HG03442 (cell line): ENCODE data around the gene SH3PXD2A.

ENCODE experiments used
- ATAC-seq: cut with Tn5 transposase; IDR thresholded peaks from one replicate; pipeline ENCODE4 v1.9.1; 2021; ENCODE audit warnings: mild to moderate bottlenecking, moderate library complexity; ENCODE audit not compliant: unreplicated experiment

The SH3PXD2A gene

DNA sequence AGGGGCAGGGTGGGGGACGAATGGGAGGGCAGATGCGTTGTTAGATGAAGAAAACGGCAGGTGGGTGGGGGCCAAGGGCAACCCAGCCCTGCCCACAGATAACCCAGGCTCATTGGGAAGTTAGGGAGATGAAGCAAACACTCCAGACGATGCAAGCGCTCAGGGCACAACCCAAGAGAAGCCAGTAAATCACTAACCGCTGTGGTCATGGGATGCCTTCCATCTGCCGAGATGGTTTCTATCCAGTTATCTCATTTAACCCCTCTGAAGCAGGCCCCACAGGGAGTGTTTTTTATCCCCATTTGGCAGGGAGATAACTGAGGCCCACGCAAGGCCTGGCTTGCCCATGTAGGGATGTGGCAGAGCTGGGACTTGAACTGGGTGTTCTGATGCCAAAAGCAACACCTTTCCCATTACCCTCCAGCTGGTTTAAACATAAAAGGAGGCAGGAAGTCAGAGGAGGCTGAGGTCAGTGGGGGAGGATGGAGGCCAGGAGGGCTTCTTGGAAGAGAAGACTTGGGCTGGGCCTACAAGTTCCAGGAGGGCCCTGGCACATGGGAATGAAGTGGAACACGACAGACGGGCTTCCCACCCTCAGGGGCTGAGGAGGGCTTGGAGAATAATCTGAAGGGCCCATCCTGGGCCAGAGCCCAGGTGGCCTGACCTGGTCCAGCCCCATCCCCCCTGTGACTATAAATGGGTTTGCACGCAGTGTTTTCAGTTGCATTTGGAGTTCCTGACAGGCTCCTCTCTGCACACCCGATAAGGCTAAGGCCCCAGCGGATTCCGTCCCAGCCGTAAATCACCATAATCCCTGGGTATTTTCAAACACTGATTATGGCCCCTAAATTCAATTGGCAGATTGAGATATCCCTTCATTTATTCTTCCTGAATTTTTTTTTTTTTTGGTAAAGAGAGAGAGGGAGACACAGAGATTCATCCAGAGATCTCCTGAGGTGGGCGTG is 281.0 kb downstream of the SH3PXD2A start:
- no peak for ATAC-seq

DNA sequence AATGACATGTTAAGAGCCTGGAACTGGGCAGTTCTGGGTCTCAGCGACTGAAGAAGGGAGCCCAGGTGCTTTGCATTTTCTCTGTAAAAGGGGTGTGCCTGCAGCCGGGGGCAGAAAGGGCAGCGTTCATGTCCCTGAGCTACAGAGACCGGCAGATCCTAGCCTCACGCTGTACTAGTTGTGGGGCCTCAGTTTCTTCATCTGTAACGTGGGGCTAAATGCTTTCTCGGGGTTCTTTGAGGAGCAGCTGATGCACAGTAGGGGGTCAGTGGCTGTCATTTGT is 282.2 kb downstream of the SH3PXD2A start:
- ATAC-seq = no peak

DNA sequence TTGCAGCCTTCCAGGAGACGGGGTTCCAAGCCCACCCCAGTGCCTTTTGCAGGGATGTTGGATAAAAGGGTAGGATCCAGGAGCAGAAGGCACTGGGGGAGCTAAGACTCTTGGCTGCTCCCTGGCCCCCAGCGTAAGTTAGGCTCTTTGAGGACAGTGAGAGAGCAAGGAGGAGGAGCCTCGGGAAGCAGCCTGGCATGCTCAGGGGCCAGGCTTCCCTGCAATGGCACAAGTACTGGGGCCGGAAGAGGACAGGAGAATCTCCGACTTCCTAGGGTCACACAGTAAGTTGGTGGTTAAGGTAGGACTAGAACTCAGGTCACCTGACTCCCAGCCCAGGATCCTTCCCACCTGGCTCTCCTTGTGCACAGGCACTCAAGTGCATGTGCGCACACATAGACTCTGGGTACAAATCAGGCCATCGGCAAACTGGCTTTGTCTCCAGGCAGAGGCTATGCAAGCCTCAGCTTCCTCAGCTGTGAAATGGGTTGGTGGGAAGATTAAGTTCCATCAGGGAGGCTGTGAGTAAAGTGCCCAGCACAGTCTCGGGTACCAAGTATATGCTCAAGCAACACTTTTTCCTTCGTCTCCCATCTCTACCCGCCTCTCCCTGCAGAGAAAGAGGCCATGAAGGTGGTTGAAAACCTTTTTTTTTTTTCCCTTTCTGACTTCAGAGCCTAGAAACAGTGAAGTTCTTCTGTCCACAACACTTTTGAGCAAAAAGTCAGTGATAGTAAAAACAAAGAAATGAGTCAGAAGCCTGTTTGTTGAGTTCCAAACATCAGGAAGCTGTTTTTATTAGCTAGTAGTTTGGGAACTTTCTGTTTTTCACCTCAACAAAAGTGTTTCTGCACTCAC is 282.8 kb downstream of the SH3PXD2A start:
- no peak for ATAC-seq

DNA sequence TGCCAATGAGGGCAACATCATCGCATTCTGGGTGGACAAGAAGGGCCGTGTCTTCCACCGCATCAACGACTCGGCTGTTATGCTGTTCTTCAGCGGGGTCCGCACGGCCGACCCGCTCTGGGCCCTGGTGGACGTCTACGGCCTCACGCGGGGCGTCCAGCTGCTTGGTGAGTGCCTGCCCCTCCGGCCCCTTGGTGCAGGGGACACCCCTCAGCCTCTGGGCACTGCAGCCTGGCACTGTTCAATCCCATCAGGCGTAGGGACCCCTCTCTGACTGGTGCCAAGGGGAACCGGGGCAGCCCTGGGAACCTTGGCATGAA is 283.8 kb downstream of the SH3PXD2A start:
- no peak for ATAC-seq

DNA sequence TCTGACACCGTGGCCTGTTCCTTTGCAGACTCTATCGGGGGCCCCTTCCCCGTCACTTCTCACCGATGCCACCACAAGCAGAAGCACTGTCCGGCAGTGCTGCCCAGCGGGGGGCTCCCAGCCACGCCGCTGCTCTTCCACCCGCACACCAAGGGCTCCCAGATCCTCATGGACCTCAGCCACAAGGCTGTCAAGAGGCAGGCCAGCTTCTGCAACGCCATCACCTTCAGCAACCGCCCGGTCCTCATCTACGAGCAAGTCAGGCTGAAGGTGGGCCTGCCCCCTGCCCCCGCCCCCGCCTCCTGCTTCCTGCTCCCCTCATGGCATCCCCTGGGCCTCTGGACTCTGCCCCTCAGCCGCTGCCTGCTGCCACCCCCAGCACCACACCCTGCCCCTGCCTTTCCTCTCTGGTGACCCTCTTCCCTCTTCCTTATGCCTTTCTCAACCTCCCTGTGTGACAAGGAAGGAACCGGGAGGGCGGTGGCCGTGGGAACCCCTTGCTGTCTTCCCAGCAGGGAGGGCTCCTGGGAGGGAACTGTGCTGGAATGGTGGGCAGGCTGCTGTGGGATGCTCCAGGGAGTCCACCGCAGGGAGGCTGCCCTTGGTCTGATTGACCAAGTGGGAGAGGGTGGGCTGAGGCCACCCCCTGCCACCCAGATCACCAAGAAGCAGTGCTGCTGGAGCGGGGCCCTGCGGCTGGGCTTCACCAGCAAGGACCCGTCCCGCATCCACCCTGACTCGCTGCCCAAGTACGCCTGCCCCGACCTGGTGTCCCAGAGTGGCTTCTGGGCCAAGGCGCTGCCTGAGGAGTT is 284.3 kb downstream of the SH3PXD2A start:
- ATAC-seq = no peak

DNA sequence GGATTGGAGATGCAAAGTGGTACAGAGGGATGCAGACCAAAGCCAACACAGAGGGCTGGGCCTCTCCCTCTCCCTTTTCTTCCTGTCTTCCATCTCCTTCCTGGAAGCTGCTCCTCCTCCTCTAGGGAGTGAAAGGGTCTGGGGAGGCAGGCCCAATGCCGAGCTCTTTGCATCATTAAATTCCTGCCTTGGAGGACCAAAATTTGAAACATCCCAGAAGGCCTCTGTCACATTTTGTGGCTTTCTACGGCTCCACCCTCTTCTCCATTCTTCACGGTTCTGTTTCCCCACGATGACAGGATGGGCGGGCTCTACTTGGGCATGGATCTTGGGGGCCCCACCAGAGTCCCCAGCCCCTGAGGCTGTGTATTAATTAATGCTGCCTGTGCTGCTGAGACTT is 285.5 kb downstream of the SH3PXD2A start:
- no peak for ATAC-seq

DNA sequence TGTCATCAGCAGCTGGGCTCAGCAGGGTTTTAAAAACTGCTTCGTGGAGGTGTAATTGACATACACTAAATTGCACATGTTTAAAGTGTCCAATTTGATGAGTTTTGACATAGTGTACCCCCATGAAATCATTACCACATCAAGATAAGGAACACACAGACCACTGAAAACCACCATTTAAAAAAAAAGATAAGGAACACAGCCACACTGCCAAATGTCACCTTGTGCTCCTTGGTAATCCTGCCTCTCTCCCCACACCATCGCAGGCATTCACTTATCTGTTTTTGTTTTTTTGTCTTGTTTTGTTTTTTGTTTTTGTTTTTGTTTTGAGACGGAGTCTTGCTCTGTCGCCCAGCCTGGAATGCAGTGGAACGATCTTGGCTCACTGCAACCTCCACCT is 286.9 kb downstream of the SH3PXD2A start:
- ATAC-seq = no peak

DNA sequence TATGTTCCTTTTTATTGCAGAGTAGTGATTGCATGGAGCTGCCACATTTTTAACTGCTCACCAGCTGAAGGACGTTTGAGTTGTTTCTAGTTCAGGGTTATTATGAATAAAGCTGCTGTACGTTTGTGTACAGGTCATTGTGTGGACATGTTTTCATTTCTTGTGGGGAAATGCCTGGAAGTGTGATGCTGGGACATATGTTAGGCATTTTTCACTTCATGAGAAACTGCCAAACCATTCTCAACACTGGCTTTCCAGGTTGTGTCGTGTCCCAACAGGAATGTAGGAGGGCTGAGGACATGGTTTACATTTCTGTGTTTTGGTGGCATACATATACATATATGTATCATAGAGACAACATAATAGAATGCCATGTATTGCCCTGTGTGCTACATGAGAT is 288.8 kb downstream of the SH3PXD2A start:
- no peak for ATAC-seq

DNA sequence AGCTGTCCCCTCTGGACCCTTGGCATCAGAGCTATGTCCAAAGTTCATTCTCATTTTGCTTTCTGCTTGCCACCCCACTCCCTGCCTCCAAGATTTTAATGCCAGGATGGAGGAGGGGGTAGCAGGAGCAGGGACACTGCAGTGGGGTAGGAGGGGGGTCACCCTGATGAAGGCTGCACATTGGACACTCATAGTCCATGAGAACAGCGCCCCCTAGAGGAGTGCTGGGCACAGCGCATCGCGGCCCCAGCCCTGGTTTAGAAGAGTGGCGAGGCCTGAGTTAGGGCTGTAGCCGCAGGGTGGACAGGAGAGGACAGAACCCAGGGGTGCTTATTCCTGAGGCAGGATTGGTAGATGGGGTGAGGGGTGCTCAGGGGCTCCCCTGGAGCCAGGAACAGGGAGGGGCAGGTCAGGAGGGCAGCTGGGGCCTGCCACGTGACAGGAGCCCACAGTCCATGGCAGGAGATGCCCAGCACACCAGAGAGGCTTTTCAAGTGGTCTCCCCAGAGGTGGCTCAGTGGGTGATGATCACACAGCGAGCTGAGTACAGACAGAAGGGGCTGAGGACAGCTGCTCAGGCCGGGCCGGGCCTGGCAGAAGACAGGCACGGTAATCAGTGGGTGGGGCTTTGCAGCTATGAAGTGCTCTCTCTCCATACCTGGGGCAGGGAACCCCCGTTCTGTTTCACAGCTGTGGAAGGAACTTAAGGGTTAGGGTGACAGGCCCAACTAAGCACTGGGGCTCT is 290.4 kb downstream of the SH3PXD2A start:
- no peak for ATAC-seq

DNA sequence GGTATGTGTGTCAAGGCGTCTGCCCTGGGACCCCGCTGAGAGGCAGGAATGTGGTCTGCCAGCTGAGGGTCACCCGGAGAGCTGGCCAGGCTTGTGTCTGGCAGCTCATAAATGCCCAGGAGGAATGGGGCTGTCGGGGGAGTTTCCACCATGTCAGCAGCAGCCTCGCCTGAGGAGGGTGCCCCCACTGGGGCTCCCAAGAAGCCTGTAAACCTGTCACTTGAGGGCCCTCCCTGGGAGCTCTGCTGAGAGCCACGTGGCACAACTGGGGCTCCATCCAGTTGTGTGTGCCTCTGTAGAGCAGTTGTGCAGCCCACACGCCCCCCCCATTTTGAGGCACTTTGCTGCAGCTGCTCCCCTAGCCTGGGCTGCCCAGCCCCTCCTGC is 291.3 kb downstream of the SH3PXD2A start:
- no peak for ATAC-seq

DNA sequence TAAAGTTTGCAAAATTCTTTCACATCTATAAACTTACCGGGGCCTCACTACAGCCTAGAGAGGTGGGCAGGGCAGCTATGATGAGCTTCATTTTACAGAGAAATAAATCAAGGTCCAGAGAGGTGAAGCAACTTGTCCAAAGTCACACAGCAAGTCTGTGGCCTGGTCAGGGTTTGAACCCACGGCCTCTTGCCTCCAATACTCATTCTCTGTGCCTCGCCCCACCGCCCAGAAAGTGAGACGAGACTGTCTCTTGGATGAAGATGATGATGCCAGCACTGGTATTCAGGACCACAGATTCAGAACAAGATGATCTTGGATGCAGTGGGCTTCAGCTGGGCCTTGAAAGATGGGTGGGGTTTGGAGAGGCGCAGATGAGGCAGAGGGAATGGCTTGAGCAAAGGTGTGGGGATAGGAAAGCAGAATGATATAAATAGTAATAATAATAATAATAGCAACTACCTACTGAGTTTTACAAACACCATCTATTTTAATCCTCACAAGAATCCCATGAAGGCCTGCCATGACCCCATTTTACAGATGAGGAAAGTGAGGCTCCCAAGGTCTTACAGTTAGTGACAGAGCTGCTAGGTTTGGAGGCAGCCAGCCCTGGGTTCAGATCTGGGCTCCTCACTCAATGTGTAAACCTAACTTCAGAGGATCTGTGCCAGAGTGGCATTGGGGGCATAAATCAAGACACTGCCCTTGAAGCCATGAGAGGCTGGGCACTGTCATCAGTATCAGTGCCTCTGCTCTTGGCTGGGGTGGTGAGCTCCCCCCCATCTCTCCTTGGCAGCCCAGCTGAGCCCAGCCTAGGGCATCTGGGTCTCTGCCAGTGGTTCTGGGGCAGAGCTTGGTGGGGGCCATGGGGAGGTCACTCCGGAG is 291.9 kb downstream of the SH3PXD2A start:
- no peak for ATAC-seq

DNA sequence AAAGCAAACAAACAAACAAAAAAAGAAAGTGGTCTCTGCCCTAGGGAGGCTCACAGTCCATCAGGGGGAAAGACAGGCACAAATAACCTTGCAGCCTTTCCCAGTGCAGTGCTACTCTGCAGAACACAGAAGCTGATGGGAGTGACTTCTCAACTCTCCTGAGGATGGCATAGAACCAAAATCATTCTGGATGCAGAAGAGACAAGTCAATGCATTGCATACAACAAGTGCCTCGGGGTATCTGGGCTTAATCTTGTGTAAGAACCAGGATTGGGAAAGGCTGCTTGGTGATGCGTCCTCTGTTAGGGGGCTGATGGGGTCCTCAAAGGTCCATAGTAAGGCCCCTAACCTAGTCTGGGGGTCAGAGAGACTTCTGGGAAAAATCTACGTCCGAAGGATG is 293.0 kb downstream of the SH3PXD2A start:
- ATAC-seq = no peak

DNA sequence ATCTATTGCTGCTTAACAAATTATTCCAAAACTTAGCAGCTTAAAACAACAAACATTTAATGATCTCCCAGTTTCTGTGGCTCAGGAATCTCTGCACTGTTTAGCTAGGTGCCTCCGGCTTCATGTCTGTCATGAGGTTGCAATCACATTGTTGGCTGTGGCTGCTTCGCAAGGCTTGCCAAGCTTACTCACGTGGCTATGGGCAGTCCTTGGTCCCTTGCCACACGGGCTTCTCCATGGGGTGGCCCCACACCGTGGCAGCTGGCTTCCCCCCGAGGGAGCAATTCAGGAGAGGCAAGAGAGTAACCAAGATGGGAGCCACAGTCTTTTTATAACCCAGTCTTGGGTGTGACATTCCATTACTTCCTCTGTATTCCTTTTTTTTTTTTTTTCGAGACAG is 294.5 kb downstream of the SH3PXD2A start:
- no peak for ATAC-seq

DNA sequence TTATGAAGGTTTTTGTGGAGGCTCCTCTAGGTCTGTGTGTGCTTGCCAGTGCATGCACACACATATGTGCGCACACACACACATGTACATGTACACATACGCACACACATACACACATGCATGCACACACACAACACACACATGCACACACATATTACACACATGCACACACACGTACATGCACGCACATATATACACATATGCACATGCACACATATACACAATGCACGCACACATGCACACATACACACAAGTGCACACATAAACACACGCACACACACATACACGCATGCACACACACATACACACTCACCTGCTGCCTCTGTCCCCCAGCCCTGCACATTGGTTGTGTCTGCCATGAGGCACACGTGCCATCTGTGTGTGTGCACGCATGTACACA is 295.6 kb downstream of the SH3PXD2A start:
- no peak for ATAC-seq

DNA sequence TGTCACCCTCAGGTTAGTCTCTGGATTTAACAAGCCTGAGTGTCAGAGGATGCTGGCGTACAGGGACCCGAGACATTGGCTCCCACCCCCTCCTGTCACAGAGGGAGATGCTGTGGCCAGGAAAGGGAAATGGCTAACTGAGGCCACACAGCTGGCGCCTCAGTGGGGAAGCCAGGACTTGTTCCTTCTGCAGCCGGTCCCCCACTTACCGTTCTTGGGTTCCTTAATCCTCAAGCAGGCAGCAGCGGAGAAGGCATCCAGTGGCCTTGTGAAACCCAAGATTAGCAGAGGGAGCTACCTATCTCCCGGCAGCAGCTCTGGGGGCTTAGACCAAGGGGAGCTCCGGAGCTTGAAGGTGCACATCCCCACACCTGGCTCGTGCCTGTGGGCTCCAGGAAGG is 296.5 kb downstream of the SH3PXD2A start:
- ATAC-seq = no peak

DNA sequence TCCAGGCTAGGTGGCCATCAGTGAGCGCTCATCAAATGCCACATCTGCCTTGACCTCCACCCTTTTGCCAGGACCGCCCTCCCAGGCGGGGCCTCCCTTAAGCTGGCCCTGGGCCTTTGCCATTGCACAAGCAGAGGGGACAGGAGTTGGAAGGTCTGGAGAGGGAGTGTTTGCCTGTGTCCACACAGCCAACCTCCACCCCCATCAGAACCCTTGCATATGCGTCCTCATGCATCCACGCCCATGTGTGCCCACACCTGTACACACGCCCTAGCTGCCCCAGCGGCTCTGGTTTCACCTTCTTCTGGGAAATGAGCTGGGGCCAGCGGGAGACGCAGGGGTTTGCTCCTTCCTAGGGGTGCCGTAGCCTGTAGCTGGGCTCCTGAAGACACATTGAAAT is 297.9 kb downstream of the SH3PXD2A start:
- no peak for ATAC-seq

DNA sequence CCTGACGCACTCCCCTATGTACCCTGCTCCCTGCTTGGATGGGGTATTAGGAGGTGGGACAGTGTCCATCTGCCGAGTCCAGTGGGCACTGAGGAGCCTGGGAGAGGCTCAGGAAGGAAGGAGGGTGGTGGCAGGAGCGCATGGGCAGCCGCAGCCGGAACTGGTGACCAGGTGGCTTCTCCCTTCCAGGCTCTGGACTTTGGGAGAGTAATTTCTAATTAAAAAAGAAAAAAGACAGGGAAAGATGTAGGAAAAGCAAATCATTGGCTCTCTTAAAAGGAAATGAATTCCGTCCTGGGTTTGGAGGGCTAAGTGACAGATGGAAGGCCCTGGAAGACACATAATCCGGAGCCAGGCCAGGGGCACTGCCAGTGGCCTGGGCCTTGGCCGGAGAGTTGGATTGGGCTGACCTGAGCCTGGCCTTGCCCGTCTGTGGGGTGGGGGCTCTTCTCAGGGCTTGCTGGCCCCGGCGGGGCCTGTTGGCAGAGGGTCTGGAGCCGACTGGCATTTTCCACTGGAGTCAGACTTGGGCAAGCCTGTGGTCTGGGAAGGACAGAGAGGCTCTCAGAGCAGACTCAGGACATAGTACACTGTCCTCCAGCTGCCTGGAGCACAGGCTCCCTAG is 298.9 kb downstream of the SH3PXD2A start:
- ATAC-seq = no peak

DNA sequence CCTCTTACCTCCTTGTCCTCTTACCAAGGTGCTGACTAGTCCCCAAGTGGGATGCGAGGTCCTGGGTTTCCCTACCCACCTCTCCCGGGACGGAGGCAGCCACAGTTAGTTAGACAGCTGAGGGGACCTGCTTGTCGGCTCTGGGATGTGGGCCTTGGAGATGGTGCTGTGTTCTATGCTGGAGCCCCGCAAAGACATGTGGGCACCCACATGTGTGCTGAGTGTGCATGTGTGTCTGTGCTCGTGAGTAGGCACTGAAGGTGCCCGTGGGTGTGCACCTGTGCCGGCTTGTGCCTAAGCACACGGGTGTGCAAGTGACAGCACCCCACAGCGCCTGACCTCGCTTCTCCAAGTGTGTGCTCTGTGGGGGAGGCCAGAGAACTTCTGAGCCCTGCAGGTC is 299.7 kb downstream of the SH3PXD2A start:
- ATAC-seq = no peak

DNA sequence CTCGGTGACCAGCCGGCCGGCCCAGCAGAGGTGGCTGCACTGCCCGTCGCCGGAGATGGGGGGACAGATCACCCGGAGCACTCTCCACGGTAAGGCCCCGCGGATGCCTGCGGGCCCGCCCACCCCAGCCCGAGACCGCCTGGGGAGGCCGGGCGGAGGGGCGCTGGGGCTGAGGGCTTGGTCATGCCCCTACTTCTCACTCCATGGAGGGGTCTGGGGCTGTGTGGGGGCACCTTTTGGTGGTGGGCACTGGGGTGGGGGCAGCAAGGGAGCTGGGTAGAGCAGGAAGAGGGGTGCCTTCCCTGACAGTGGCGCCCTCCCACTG is 300.1 kb downstream of the SH3PXD2A start:
- ATAC-seq = no peak
